D341Med (cell line): Measurements from ENCODE around the gene GAB2.
"Not testable (repeated sequence)": the region's sequence is repeated elsewhere in the genome, so short reads cannot be mapped to it uniquely, and the experiment has no call there.

ENCODE experiments used
- DNase-seq: peaks from one replicate; pipeline ENCODE4 v3.0.0; 2012; ENCODE audit warnings: low spot score

GAB2 gene

GRCh38 chr11:78417175-78417887, at the start of gene GAB2:
TSS of gene GAB2 (minus strand) at chr11:78417820. CDS start at chr11:78417720, 100 bp downstream.
- no peak for DNase-seq

- DNase-seq = no peak
Observed at GRCh38 chr11:78467370-78467769, 49.8 kb upstream of the GAB2 start.

- no peak for DNase-seq
Observed at GRCh38 chr11:78465169-78465942, 47.7 kb upstream of the GAB2 start.

- not testable (repeated sequence) for DNase-seq
Observed at GRCh38 chr11:78464787-78465168, 47.2 kb upstream of the GAB2 start.

- DNase-seq = no peak
Observed at GRCh38 chr11:78460471-78460870, 42.9 kb upstream of the GAB2 start.

- no peak for DNase-seq
Observed at GRCh38 chr11:78459738-78460137, 42.1 kb upstream of the GAB2 start.

GRCh38 chr11:78457448-78457847, 39.8 kb upstream of the GAB2 start:
- no peak for DNase-seq

- DNase-seq = no peak
Observed at GRCh38 chr11:78453140-78453935, 35.7 kb upstream of the GAB2 start.

- no peak for DNase-seq
Observed at GRCh38 chr11:78451371-78452150, 33.9 kb upstream of the GAB2 start.

GRCh38 chr11:78450866-78451265, 33.2 kb upstream of the GAB2 start:
- DNase-seq = no peak

GRCh38 chr11:78449866-78450265, 32.2 kb upstream of the GAB2 start:
- no peak for DNase-seq

GRCh38 chr11:78446210-78446609, 28.6 kb upstream of the GAB2 start:
- DNase-seq = no peak

GRCh38 chr11:78444726-78445125, 27.1 kb upstream of the GAB2 start:
- no peak for DNase-seq

GRCh38 chr11:78441956-78442355, 24.3 kb upstream of the GAB2 start:
- no peak for DNase-seq

GRCh38 chr11:78438298-78438975, 20.8 kb upstream of the GAB2 start:
- no peak for DNase-seq

GRCh38 chr11:78432956-78433355, 15.3 kb upstream of the GAB2 start:
- no peak for DNase-seq

- DNase-seq = peak; percentile 36
Observed at GRCh38 chr11:78432058-78432515, 14.5 kb upstream of the GAB2 start.

- DNase-seq = no peak
Observed at GRCh38 chr11:78429660-78430059, 12.0 kb upstream of the GAB2 start.

- DNase-seq = no peak
Observed at GRCh38 chr11:78429209-78429608, 11.6 kb upstream of the GAB2 start.

GRCh38 chr11:78428773-78429172, 11.2 kb upstream of the GAB2 start:
- DNase-seq = no peak

- DNase-seq = no peak
Observed at GRCh38 chr11:78428266-78428636, 10.6 kb upstream of the GAB2 start.
